HepG2 (cell line): ENCODE results near the gene EMC9. TPM values are rescaled to one million over a fixed set of nuclear protein-coding genes. Genes with fewer than 3 reads are reported as not detected.

Experiments
- AKAP8 ChIP-seq: sonication (generic); formaldehyde crosslinking; IDR thresholded peaks from 2 replicates; pipeline ENCODE4 v1.5.1; 2020; ENCODE audit warnings: mild to moderate bottlenecking, missing genetic modification reagents
- CENPT ChIP-seq: sonication (generic); formaldehyde crosslinking; IDR thresholded peaks from 2 replicates; pipeline ENCODE4 v1.8.0; 2022; ENCODE audit warnings: low read depth, mild to moderate bottlenecking, moderate library complexity, missing genetic modification reagents
- EP300 ChIP-seq, 3 experiments: sonication (generic) in 1 of 3; formaldehyde crosslinking in 1 of 3; IDR thresholded peaks; 2 replicates each; pipeline versions ENCODE4 v1.5.1 to v1.6.1; 2011 to 2020; ENCODE audit warnings: low read depth in 2 of 3, low read length in 2 of 3, borderline replicate concordance in 1 of 3, improper control_type of control experiment in 1 of 3, mild to moderate bottlenecking in 1 of 3, missing genetic modification reagents in 1 of 3, moderate library complexity in 1 of 3
- HDAC6 ChIP-seq: fragments of 200-600 bp; sonication (generic); IDR thresholded peaks from 2 replicates; pipeline ENCODE4 v1.7.0; 2017; ENCODE audit warnings: mild to moderate bottlenecking, antibody characterized with exemption, low read length, low read depth
- HNRNPH1 ChIP-seq: fragments of 200-400 bp; formaldehyde crosslinking; optimal IDR thresholded peaks from 2 replicates; pipeline ENCODE3; 2017; ENCODE audit warnings: mild to moderate bottlenecking, low read depth, low read length
- KDM2A ChIP-seq: sonication (generic); formaldehyde crosslinking; IDR thresholded peaks from 2 replicates; pipeline ENCODE4 v1.4.0; 2020; ENCODE audit warnings: low read depth, missing genetic modification reagents, borderline replicate concordance
- POLR2A ChIP-seq, 2 experiments: IDR thresholded peaks; 2 replicates each; pipeline ENCODE4 v1.6.1; 2011; ENCODE audit warnings: low read depth in 2 of 2, low read length in 2 of 2, mild to moderate bottlenecking in 1 of 2, moderate library complexity in 1 of 2; ENCODE audit not compliant: insufficient read depth in 1 of 2
- SNAI1 ChIP-seq: sonication (generic); formaldehyde crosslinking; IDR thresholded peaks from 2 replicates; pipeline ENCODE4 v1.5.0; 2020; ENCODE audit warnings: mild to moderate bottlenecking, missing genetic modification reagents, borderline replicate concordance
- TARDBP ChIP-seq: sonication (generic); formaldehyde crosslinking; IDR thresholded peaks from 2 replicates; pipeline ENCODE4 v1.8.0; 2022; ENCODE audit warnings: mild to moderate bottlenecking, missing genetic modification reagents
- TOE1 ChIP-seq: sonication (generic); formaldehyde crosslinking; IDR thresholded peaks from 2 replicates; pipeline ENCODE4 v1.4.0; 2020; ENCODE audit warnings: mild to moderate bottlenecking, missing genetic modification reagents
- TOPORS ChIP-seq: sonication (generic); formaldehyde crosslinking; IDR thresholded peaks from 2 replicates; pipeline ENCODE4 v1.8.0; 2023; ENCODE audit warnings: mild to moderate bottlenecking, missing genetic modification reagents
- ZBTB38 ChIP-seq: sonication (generic); formaldehyde crosslinking; IDR thresholded peaks from 2 replicates; pipeline ENCODE4 v1.5.1; 2020; ENCODE audit warnings: mild to moderate bottlenecking, missing genetic modification reagents
- ZNF12 ChIP-seq: sonication (generic); formaldehyde crosslinking; IDR thresholded peaks from 2 replicates; pipeline ENCODE4 v1.5.0; 2020; ENCODE audit warnings: missing genetic modification reagents
- ZNF451 ChIP-seq: sonication (generic); formaldehyde crosslinking; IDR thresholded peaks from 2 replicates; pipeline ENCODE4 v1.5.0; 2020; ENCODE audit warnings: mild to moderate bottlenecking, missing genetic modification reagents
- ZNF510 ChIP-seq: sonication (generic); formaldehyde crosslinking; IDR thresholded peaks from 2 replicates; pipeline ENCODE4 v1.4.0; 2020; ENCODE audit warnings: low read depth, mild to moderate bottlenecking, missing genetic modification reagents
- ZNF547 ChIP-seq: sonication (generic); formaldehyde crosslinking; IDR thresholded peaks from 2 replicates; pipeline ENCODE4 v1.5.1; 2020; ENCODE audit warnings: mild to moderate bottlenecking, missing genetic modification reagents
- ZNF781 ChIP-seq: sonication (generic); formaldehyde crosslinking; IDR thresholded peaks from 2 replicates; pipeline ENCODE4 v1.5.1; 2020; ENCODE audit warnings: borderline replicate concordance, mild to moderate bottlenecking, missing genetic modification reagents; ENCODE audit errors: not compliant biosample characterization
- polyA plus RNA-seq, 8 experiments: library from polyadenylated mRNA; depleted of rRNA in 3 of 8; stranded (reverse) in 7 of 8; unstranded in 1 of 8; fragments of >200 nt; fragmentation: Illumina TruSeq in 4 of 8; extraction: Trizol in 4 of 8; gene quantifications; 2 replicates each; pipeline versions ENCODE4 v1.2.1 to v1.2.3, GENCODE V29; 2011 to 2016; ENCODE audit warnings: low read depth in 4 of 8, missing spikeins in 1 of 8, mixed read lengths in 1 of 8; ENCODE audit not compliant: insufficient read depth in 1 of 8
- total RNA-seq, 5 experiments: library from RNA; depleted of rRNA; stranded (reverse); fragments of >200 nt; fragmentation: Illumina TruSeq; extraction: Trizol; gene quantifications; 2 replicates each; pipeline ENCODE4 v1.2.3, GENCODE V29; 2016; ENCODE audit warnings: low read depth in 1 of 5
- TF ChIP-seq, protein P1 (sequence below): sonication (generic); formaldehyde crosslinking; IDR thresholded peaks from 2 replicates; pipeline ENCODE4 v1.4.0; 2020; ENCODE audit warnings: missing genetic modification reagents, borderline replicate concordance
- TF ChIP-seq, protein P2 (sequence below): IDR thresholded peaks from 2 replicates; pipeline ENCODE4 v1.6.1; 2018; ENCODE audit warnings: missing genetic modification reagents, mild to moderate bottlenecking, missing compliant biosample characterization
- TF ChIP-seq, protein P3 (sequence below): sonication (generic); formaldehyde crosslinking; IDR thresholded peaks from 2 replicates; pipeline ENCODE4 v1.4.0; 2020; ENCODE audit warnings: missing genetic modification reagents, borderline replicate concordance

EMC9 gene
- total and polyA plus RNA-seq, 2 of the 13 experiments (the other 11 are each of a cell fraction or from before 2014, with no cell fraction given), result 60.5 to 78.7 TPM

DNA sequence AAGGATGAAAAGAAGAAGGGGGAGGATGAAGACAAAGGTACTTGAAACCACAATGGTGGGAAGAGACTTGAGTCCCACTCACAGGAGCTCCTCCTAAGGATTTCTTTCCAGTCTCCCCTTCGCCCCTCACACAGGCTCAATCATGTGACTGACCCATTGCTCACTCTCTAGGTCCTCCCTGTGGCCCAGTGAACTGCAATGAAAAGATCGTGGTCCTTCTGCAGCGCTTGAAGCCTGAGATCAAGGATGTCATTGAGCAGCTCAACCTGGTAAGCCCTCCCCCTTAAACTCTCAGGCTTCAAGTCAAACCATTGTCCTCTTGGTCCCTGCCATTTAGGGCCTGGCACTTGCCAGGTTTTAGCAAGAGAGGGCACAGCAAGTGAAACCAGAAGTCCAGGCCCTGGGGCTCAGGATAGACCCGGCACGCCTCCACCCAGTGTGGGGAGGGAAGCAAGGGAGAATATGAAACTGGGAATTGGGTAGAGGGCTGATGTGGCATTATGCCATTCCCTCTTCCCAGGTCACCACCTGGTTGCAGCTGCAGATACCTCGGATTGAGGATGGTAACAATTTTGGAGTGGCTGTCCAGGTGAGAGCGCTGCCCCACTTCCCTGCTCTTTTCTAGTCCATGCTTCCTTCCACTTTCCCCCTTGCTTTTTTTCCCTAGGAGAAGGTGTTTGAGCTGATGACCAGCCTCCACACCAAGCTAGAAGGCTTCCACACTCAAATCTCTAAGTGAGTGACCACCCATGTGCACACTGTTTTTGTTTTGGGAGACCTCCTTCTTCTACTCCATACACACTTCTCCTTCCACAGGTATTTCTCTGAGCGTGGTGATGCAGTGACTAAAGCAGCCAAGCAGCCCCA is 3.6 kb downstream of the EMC9 start (continued):
- TF ChIP-seq KDM2A (CRISPR knock-in tag) (0 out of 2 replicates have a peak, but pooled peaks have one; percentile 13), TARDBP (0 out of 2 replicates have a peak, but pooled peaks have one; percentile 34), ZNF510 (no peak), HNRNPH1 (peak; percentile 32), ZNF451 (CRISPR knock-in tag) (0 out of 2 replicates have a peak, but pooled peaks have one; percentile 20), POLR2A (IDR thresholded peaks at IDR 0.05; ENCODE audit: insufficient read depth in 1 of 2, low read depth in 2 of 2, low read length in 2 of 2) (0 out of 4 replicates have a peak, but pooled peaks of 1 of the 2 experiments have one; percentile 39), TOPORS (0 out of 2 replicates have a peak, but pooled peaks have one; percentile 21), ZNF12 (CRISPR knock-in tag) (no peak), ZNF547 (CRISPR knock-in tag) (no peak), ZBTB38 (CRISPR knock-in tag) (peak; percentile 1; the same call in 1 of the 2 replicates), AKAP8 (CRISPR knock-in tag) (peak; percentile 77), HDAC6 (no peak), CENPT (CRISPR knock-in tag) (peak; percentile 56; the same call in 1 of the 2 replicates), TOE1 (CRISPR knock-in tag) (no peak), SNAI1 (no peak), ZNF781 (CRISPR knock-in tag) (peak; percentile 30), EP300 (IDR thresholded peaks at IDR 0.05; ENCODE audit: low read depth in 2 of 2, low read length in 2 of 2) (no peak), EP300 (CRISPR knock-in tag; IDR thresholded peaks at IDR 0.05; ENCODE audit: borderline replicate concordance) (0 out of 2 replicates have a peak, but pooled peaks have one; percentile 28)
- TF ChIP-seq, protein P1, sequence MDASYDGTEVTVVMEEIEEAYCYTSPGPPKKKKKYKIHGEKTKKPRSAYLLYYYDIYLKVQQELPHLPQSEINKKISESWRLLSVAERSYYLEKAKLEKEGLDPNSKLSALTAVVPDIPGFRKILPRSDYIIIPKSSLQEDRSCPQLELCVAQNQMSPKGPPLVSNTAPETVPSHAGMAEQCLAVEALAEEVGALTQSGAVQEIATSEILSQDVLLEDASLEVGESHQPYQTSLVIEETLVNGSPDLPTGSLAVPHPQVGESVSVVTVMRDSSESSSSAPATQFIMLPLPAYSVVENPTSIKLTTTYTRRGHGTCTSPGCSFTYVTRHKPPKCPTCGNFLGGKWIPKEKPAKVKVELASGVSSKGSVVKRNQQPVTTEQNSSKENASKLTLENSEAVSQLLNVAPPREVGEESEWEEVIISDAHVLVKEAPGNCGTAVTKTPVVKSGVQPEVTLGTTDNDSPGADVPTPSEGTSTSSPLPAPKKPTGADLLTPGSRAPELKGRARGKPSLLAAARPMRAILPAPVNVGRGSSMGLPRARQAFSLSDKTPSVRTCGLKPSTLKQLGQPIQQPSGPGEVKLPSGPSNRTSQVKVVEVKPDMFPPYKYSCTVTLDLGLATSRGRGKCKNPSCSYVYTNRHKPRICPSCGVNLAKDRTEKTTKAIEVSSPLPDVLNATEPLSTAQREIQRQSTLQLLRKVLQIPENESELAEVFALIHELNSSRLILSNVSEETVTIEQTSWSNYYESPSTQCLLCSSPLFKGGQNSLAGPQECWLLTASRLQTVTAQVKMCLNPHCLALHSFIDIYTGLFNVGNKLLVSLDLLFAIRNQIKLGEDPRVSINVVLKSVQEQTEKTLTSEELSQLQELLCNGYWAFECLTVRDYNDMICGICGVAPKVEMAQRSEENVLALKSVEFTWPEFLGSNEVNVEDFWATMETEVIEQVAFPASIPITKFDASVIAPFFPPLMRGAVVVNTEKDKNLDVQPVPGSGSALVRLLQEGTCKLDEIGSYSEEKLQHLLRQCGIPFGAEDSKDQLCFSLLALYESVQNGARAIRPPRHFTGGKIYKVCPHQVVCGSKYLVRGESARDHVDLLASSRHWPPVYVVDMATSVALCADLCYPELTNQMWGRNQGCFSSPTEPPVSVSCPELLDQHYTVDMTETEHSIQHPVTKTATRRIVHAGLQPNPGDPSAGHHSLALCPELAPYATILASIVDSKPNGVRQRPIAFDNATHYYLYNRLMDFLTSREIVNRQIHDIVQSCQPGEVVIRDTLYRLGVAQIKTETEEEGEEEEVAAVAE (CRISPR knock-in tag), result no peak
- TF ChIP-seq, protein P2, sequence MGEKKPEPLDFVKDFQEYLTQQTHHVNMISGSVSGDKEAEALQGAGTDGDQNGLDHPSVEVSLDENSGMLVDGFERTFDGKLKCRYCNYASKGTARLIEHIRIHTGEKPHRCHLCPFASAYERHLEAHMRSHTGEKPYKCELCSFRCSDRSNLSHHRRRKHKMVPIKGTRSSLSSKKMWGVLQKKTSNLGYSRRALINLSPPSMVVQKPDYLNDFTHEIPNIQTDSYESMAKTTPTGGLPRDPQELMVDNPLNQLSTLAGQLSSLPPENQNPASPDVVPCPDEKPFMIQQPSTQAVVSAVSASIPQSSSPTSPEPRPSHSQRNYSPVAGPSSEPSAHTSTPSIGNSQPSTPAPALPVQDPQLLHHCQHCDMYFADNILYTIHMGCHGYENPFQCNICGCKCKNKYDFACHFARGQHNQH (CRISPR knock-in tag), result 0 out of 2 replicates have a peak, but pooled peaks have one; percentile 4
- TF ChIP-seq, protein P3, sequence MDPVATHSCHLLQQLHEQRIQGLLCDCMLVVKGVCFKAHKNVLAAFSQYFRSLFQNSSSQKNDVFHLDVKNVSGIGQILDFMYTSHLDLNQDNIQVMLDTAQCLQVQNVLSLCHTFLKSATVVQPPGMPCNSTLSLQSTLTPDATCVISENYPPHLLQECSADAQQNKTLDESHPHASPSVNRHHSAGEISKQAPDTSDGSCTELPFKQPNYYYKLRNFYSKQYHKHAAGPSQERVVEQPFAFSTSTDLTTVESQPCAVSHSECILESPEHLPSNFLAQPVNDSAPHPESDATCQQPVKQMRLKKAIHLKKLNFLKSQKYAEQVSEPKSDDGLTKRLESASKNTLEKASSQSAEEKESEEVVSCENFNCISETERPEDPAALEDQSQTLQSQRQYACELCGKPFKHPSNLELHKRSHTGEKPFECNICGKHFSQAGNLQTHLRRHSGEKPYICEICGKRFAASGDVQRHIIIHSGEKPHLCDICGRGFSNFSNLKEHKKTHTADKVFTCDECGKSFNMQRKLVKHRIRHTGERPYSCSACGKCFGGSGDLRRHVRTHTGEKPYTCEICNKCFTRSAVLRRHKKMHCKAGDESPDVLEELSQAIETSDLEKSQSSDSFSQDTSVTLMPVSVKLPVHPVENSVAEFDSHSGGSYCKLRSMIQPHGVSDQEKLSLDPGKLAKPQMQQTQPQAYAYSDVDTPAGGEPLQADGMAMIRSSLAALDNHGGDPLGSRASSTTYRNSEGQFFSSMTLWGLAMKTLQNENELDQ, result peak; percentile 67; the same call in 1 of the 2 replicates
